ENCODE results near the gene ZNF780B. TPM values are rescaled to one million over a fixed set of nuclear protein-coding genes. Genes with fewer than 3 reads are reported as not detected.

Gene ZNF780B
- total RNA-seq: 10 to 100 TPM; 18.0 to 55.2 (median 49.0) TPM
- total RNA-seq (2013): 51.4 TPM
- 16.6 to 108 (median 41.0) reads per million in 29 experiments for total RNA-seq

GRCh38 chr19:40055832-40056504, at the start of gene ZNF780B:
ZNF780B (minus strand) TSS chr19:40056231; CDS start chr19:40050332, 5,899 bp downstream.
- Mint-ChIP-seq H3K27me3 (peaks cover 2 to 6% of the 10 kb centered on the region in 2 donors), H3K36me3 (peaks cover 32% of the 10 kb centered on the region), H3K4me1 (peaks cover 49 to 56% (median 55%) of the 10 kb centered on the region in 3 donors), H3K27ac (peak within 1 kb of the TSS; percentile 96 to 98), H3K4me3 (peak within 1 kb of the TSS; percentile 97 to 100 (median 100)), H3K9me3 (peaks cover 14 to 28% (median 15%) of the 10 kb centered on the region in 3 donors)
- peak; percentile 95 to 97 (median 96) for ATAC-seq (replicated peaks in 1 of 4)
- Histone ChIP-seq H3K27me3 (replicated peaks in 1 of 2; ENCODE audit: control insufficient read depth in 2 of 2, extremely low read depth in 1 of 2, insufficient read depth in 2 of 2, low read length in 1 of 2) (no peaks in the 10 kb centered on the region), H3K27ac (ENCODE audit: low read length) (peak within 1 kb of the TSS; percentile 55), H3K36me3 (ENCODE audit: control insufficient read depth in 2 of 2, extremely low read depth in 1 of 2, insufficient read depth in 1 of 2, low read length in 1 of 2) (peaks cover 0 to under 1% of the 10 kb centered on the region in 2 donors), H3K9me3 (peaks cover 4% of the 10 kb centered on the region), H3K4me1 (ENCODE audit: control insufficient read depth in 1 of 2, extremely low read depth in 1 of 2, insufficient read depth in 2 of 2, low read length in 2 of 2) (peaks cover 14 to 16% of the 10 kb centered on the region in 2 experiments), H3K4me3 (ENCODE audit: control insufficient read depth in 1 of 2, extremely low read depth in 1 of 2, low read length in 1 of 2) (peak within 1 kb of the TSS; percentile 76 to 80)
- DNase-seq: peak; percentile 32 to 80 (median 60)
- WGBS (ENCODE audit: insufficient coverage): under 1% methylated on average over 38 of the region's 41 CpGs
- ChIA-PET CTCF (interaction anchor here (0.5 to 1.8 kb wide), 2 partner anchors 86 to 289 kb away, joined by 3 to 9 read pairs; partner anchors contain the start of gene PSMC4 (in 1 of the 2)), POLR2A (interaction anchor here (0.7 to 1.1 kb wide), 3 partner anchors 10 to 188 kb away, joined by 3 to 9 read pairs (median 4); no protein-coding TSS in a partner anchor)

GRCh38 chr19:40104754-40105153, 48.7 kb upstream of the ZNF780B start:
- no peak overlapping the region for H3K27ac Mint-ChIP-seq
- WGBS (ENCODE audit: insufficient coverage): no CpG with 5 or more reads among the region's 1 CpG
- H3K9me3 ChIP-seq: no peaks in the 10 kb centered on the region
- H3K9me3 Mint-ChIP-seq: no peaks in the 10 kb centered on the region
- no peaks in the 10 kb centered on the region for H3K4me1 ChIP-seq (ENCODE audit: control insufficient read depth in 1 of 2, extremely low read depth in 1 of 2, insufficient read depth in 2 of 2, low read length in 2 of 2)
- no peak overlapping the region for H3K27ac ChIP-seq (ENCODE audit: low read length)
- no peaks in the 10 kb centered on the region for H3K4me1 Mint-ChIP-seq
- ATAC-seq (replicated peaks in 1 of 4): no peak
- no peak overlapping the region for H3K4me3 ChIP-seq (ENCODE audit: control insufficient read depth in 1 of 2, extremely low read depth in 1 of 2, low read length in 1 of 2)
- DNase-seq: no peak
- peaks cover 0 to 2% of the 10 kb centered on the region in 2 donors for H3K27me3 Mint-ChIP-seq
- CTCF ChIA-PET: interaction anchor here in 1 of 2 donors (0.7 kb wide), 1 partner anchor 57 kb away, joined by 4 read pairs; no protein-coding TSS in a partner anchor
- no peak overlapping the region for H3K4me3 Mint-ChIP-seq
- H3K36me3 Mint-ChIP-seq: no peaks in the 10 kb centered on the region
- H3K27me3 ChIP-seq (replicated peaks in 1 of 2; ENCODE audit: control insufficient read depth in 2 of 2, extremely low read depth in 1 of 2, insufficient read depth in 2 of 2, low read length in 1 of 2): peaks cover 3 to 5% of the 10 kb centered on the region in 2 experiments
- H3K36me3 ChIP-seq (ENCODE audit: control insufficient read depth in 2 of 2, extremely low read depth in 1 of 2, insufficient read depth in 1 of 2, low read length in 1 of 2): no peaks in the 10 kb centered on the region
- POLR2A ChIA-PET: no interaction called here

DNA sequence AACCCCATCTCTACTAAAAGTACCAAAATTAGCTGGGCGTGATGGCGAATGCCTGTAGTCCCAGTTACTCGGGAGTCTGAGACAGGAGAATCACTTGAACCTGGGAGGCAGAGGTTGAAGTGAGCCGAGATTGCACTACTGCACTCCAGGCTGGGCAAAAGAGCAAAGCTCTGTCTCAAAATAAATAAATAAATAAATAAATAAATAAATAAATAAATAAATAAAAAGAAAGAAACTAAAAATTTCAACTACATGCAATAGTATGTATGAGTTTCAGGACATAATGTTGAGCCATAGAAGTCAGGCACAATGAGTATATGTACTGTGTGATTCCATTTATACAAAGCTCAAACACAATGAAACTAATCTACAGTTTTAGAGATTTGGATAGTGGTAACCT, 47.6 kb upstream of the ZNF780B start:
- Mint-ChIP-seq H3K9me3 (no peaks in the 10 kb centered on the region), H3K36me3 (no peaks in the 10 kb centered on the region), H3K27me3 (peaks cover 2 to 4% of the 10 kb centered on the region in 2 donors), H3K4me1 (no peaks in the 10 kb centered on the region), H3K27ac (no peak overlapping the region), H3K4me3 (no peak overlapping the region)
- no peak for ATAC-seq (replicated peaks in 1 of 4)
- DNase-seq: no peak
- Histone ChIP-seq H3K27me3 (replicated peaks in 1 of 2; ENCODE audit: control insufficient read depth in 2 of 2, extremely low read depth in 1 of 2, insufficient read depth in 2 of 2, low read length in 1 of 2) (peaks cover 3 to 5% of the 10 kb centered on the region in 2 experiments), H3K9me3 (no peaks in the 10 kb centered on the region), H3K4me3 (ENCODE audit: control insufficient read depth in 1 of 2, extremely low read depth in 1 of 2, low read length in 1 of 2) (no peak overlapping the region), H3K27ac (ENCODE audit: low read length) (no peak overlapping the region), H3K4me1 (ENCODE audit: control insufficient read depth in 1 of 2, extremely low read depth in 1 of 2, insufficient read depth in 2 of 2, low read length in 2 of 2) (no peaks in the 10 kb centered on the region), H3K36me3 (ENCODE audit: control insufficient read depth in 2 of 2, extremely low read depth in 1 of 2, insufficient read depth in 1 of 2, low read length in 1 of 2) (no peaks in the 10 kb centered on the region)
- ChIA-PET POLR2A (no interaction called here), CTCF (no interaction called here)
- no CpG with 5 or more reads among the region's 4 CpGs for WGBS (ENCODE audit: insufficient coverage)

GRCh38 chr19:40101813-40102212, 45.8 kb upstream of the ZNF780B start:
- Mint-ChIP-seq H3K4me3 (no peak overlapping the region), H3K27ac (no peak overlapping the region), H3K36me3 (no peaks in the 10 kb centered on the region), H3K9me3 (no peaks in the 10 kb centered on the region), H3K4me1 (no peaks in the 10 kb centered on the region), H3K27me3 (peaks cover 10 to 13% of the 10 kb centered on the region in 2 donors)
- Histone ChIP-seq H3K9me3 (no peaks in the 10 kb centered on the region), H3K4me1 (ENCODE audit: control insufficient read depth in 1 of 2, extremely low read depth in 1 of 2, insufficient read depth in 2 of 2, low read length in 2 of 2) (no peaks in the 10 kb centered on the region), H3K27me3 (replicated peaks in 1 of 2; ENCODE audit: control insufficient read depth in 2 of 2, extremely low read depth in 1 of 2, insufficient read depth in 2 of 2, low read length in 1 of 2) (peaks cover 3 to 11% of the 10 kb centered on the region in 2 experiments), H3K27ac (ENCODE audit: low read length) (no peak overlapping the region), H3K36me3 (ENCODE audit: control insufficient read depth in 2 of 2, extremely low read depth in 1 of 2, insufficient read depth in 1 of 2, low read length in 1 of 2) (no peaks in the 10 kb centered on the region), H3K4me3 (ENCODE audit: control insufficient read depth in 1 of 2, extremely low read depth in 1 of 2, low read length in 1 of 2) (no peak overlapping the region)
- DNase-seq (no peak), ATAC-seq (replicated peaks in 1 of 4) (no peak)
- CTCF ChIA-PET: no interaction called here
- POLR2A ChIA-PET: no interaction called here
- WGBS (ENCODE audit: insufficient coverage): no CpG with 5 or more reads among the region's 1 CpG

DNA sequence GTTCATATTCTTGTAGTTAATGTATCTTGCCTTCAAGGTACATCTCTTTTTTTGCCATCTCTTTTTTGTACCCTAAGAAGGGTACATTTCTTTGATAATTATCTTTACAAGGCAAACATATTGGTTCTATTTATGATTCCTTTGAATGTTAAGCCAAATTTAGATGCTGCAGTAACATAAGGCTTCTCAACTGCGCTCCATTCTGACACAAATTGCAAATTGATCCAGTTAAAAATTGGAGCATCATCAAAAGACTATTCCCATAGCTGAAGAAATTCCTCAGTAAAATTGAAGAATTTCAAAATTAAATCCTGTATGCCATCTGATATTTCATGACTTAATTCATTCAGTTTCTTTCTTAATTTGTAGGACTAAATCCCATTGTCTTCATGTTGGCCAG, 37.4 kb upstream of the ZNF780B start:
- Mint-ChIP-seq H3K27me3 (peaks cover 17 to 26% of the 10 kb centered on the region in 2 donors), H3K36me3 (peaks cover 13% of the 10 kb centered on the region), H3K9me3 (peaks cover 2 to 10% (median 4%) of the 10 kb centered on the region in 3 donors), H3K4me3 (no peak overlapping the region), H3K27ac (no peak overlapping the region), H3K4me1 (peaks cover 29 to 33% (median 32%) of the 10 kb centered on the region in 3 donors)
- POLR2A ChIA-PET: interaction anchor here in 1 of 2 donors (1.1 kb wide), 1 partner anchor 21 kb away, joined by 5 read pairs; no protein-coding TSS in a partner anchor
- Histone ChIP-seq H3K36me3 (ENCODE audit: control insufficient read depth in 2 of 2, extremely low read depth in 1 of 2, insufficient read depth in 1 of 2, low read length in 1 of 2) (no peaks in the 10 kb centered on the region), H3K9me3 (no peaks in the 10 kb centered on the region), H3K27me3 (replicated peaks in 1 of 2; ENCODE audit: control insufficient read depth in 2 of 2, extremely low read depth in 1 of 2, insufficient read depth in 2 of 2, low read length in 1 of 2) (peaks cover 0 to 22% of the 10 kb centered on the region in 2 experiments), H3K4me1 (ENCODE audit: control insufficient read depth in 1 of 2, extremely low read depth in 1 of 2, insufficient read depth in 2 of 2, low read length in 2 of 2) (peaks cover 10 to 12% of the 10 kb centered on the region in 2 experiments), H3K27ac (ENCODE audit: low read length) (no peak overlapping the region), H3K4me3 (ENCODE audit: control insufficient read depth in 1 of 2, extremely low read depth in 1 of 2, low read length in 1 of 2) (no peak overlapping the region)
- DNase-seq (no peak), ATAC-seq (replicated peaks in 1 of 4) (no peak)
- CTCF ChIA-PET: interaction anchor here in 1 of 2 donors (0.6 to 1.1 kb wide), 2 partner anchors 50 to 123 kb away, joined by 3 to 6 read pairs; partner anchors contain the start of gene PSMC4
- 100% methylated on average over 1 of the region's 1 CpG for WGBS (ENCODE audit: insufficient coverage)
